Neuronal stem cell (in vitro differentiated cells): ENCODE results near the gene PPM1N.

Experiments used
- DNase-seq: peaks from one replicate; pipeline ENCODE4 v3.0.0-alpha.2; 2013; ENCODE audit warnings: low spot score
- H2AFZ ChIP-seq: one replicate; pipeline ENCODE4 v1.6.1; 2013; ENCODE audit warnings: mild to moderate bottlenecking, low read length, inconsistent platforms
- H2AK5ac ChIP-seq: 2 replicates; pipeline ENCODE4 v1.6.1; 2013; ENCODE audit warnings: low read depth, mild to moderate bottlenecking, inconsistent platforms, low read length, moderate library complexity, mixed read lengths
- H2BK120ac ChIP-seq: 2 replicates; pipeline ENCODE4 v1.6.1; 2013; ENCODE audit warnings: low read depth, mild to moderate bottlenecking, inconsistent platforms, low read length, moderate library complexity, mixed read lengths
- H2BK12ac ChIP-seq: one replicate; pipeline ENCODE4 v1.6.1; 2013; ENCODE audit warnings: low read length, inconsistent platforms
- H2BK15ac ChIP-seq: 2 replicates; pipeline ENCODE4 v1.6.1; 2013; ENCODE audit warnings: mild to moderate bottlenecking, low read length, inconsistent platforms, mixed read lengths
- H2BK5ac ChIP-seq: one replicate; pipeline ENCODE4 v1.6.1; 2013; ENCODE audit warnings: inconsistent platforms, mild to moderate bottlenecking, low read length, moderate library complexity
- H3K14ac ChIP-seq: one replicate; pipeline ENCODE4 v1.6.1; 2013; ENCODE audit warnings: low read length, inconsistent platforms
- H3K18ac ChIP-seq: 2 replicates; pipeline ENCODE4 v1.6.1; 2013; ENCODE audit warnings: low read length, inconsistent platforms
- H3K23ac ChIP-seq: 2 replicates; pipeline ENCODE4 v1.6.1; 2013; ENCODE audit warnings: low read depth, mild to moderate bottlenecking, mixed read lengths, low read length, inconsistent platforms; ENCODE audit not compliant: poor library complexity
- H3K27ac ChIP-seq: replicated peaks from 3 replicates; pipeline ENCODE4 v1.5.1; 2013; ENCODE audit warnings: low read length, inconsistent platforms
- H3K27me3 ChIP-seq, 3 experiments: 2 replicates each; pipeline ENCODE4 v1.6.1; 2013; ENCODE audit warnings: low read length in 3 of 3, mild to moderate bottlenecking in 2 of 3, inconsistent platforms in 1 of 3, low read depth in 1 of 3, mixed read lengths in 1 of 3, moderate library complexity in 1 of 3; ENCODE audit not compliant: control insufficient read depth in 3 of 3, insufficient read depth in 3 of 3
- H3K36me3 ChIP-seq, 2 donors: replicated peaks in 1 of 2; 2 replicates each; pipeline ENCODE4 v1.6.1; 2013; ENCODE audit warnings: low read length in 2 of 2; ENCODE audit not compliant: control insufficient read depth in 2 of 2, insufficient read depth in 2 of 2
- H3K4ac ChIP-seq: 2 replicates; pipeline ENCODE4 v1.6.1; 2013; ENCODE audit warnings: inconsistent platforms, mild to moderate bottlenecking, low read length, moderate library complexity
- H3K4me1 ChIP-seq, 2 donors: 1 replicate in 1 of 2; 2 replicates in 1 of 2; pipeline ENCODE4 v1.6.1; 2013; ENCODE audit warnings: low read length in 2 of 2, low read depth in 1 of 2; ENCODE audit not compliant: control insufficient read depth in 2 of 2, insufficient read depth in 1 of 2
- H3K4me2 ChIP-seq: one replicate; pipeline ENCODE4 v1.6.1; 2013; ENCODE audit warnings: mild to moderate bottlenecking, low read length, inconsistent platforms; ENCODE audit not compliant: insufficient read depth, poor library complexity, severe bottlenecking
- H3K4me3 ChIP-seq, 2 donors: 2 replicates each; pipeline ENCODE4 v1.5.1; 2013; ENCODE audit warnings: low read length in 2 of 2, mild to moderate bottlenecking in 2 of 2, inconsistent platforms in 1 of 2, moderate library complexity in 1 of 2
- H3K79me1 ChIP-seq: one replicate; pipeline ENCODE4 v1.6.1; 2013; ENCODE audit warnings: low read depth, mild to moderate bottlenecking, inconsistent platforms, low read length, moderate library complexity
- H3K9ac ChIP-seq: one replicate; pipeline ENCODE4 v1.6.1; 2013; ENCODE audit warnings: mild to moderate bottlenecking, low read depth, low read length, inconsistent platforms; ENCODE audit not compliant: poor library complexity
- H3K9me3 ChIP-seq, 2 donors: replicated peaks in 1 of 2; 2 replicates each; pipeline versions ENCODE3 to v1.6.1; 2013; ENCODE audit warnings: low read length in 2 of 2, mild to moderate bottlenecking in 2 of 2, inconsistent platforms in 1 of 2, low read depth in 1 of 2, mixed read lengths in 1 of 2, moderate library complexity in 1 of 2; ENCODE audit not compliant: control insufficient read depth in 2 of 2, insufficient read depth in 1 of 2
- H4K8ac ChIP-seq: one replicate; pipeline ENCODE4 v1.6.1; 2013; ENCODE audit warnings: low read depth, mild to moderate bottlenecking, inconsistent platforms, low read length, moderate library complexity
- H4K91ac ChIP-seq: one replicate; pipeline ENCODE4 v1.6.1; 2013; ENCODE audit warnings: low read length, low read depth, mild to moderate bottlenecking, inconsistent platforms; ENCODE audit not compliant: poor library complexity
- WGBS, 2 donors: extraction: QIAGEN DNeasy Blood & Tissue Kit; methylation state at CpG; one replicate each; pipeline ENCODE4 v1.1.7; 2013; ENCODE audit warnings: missing lambda C conversion rate in 2 of 2, mixed read lengths in 1 of 2; ENCODE audit not compliant: insufficient read length in 2 of 2, insufficient replicate concordance in 1 of 2; ENCODE audit errors: extremely low coverage in 2 of 2; 5-methylcytosine and 5-hydroxymethylcytosine counted together

PPM1N gene

DNA sequence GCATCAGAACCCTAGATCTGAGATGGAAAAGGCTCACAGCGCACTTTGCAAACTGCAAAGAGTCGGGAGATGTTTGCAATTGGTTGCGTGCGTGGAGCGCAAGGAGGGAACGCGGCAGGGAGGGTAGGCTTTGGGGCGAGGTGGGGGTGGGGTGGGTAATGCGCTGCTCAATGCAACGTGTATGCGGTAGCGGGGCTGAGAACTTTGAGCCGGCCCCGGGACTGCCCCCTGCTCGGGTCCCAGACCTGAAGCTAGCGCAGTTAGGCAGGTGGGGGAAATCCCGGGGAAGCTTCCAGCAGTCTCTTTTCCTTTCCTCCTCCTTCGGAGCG is 29.5 kb upstream of the PPM1N start:
- peak overlapping the region; percentile 99 for H3K4me2 ChIP-seq

DNA sequence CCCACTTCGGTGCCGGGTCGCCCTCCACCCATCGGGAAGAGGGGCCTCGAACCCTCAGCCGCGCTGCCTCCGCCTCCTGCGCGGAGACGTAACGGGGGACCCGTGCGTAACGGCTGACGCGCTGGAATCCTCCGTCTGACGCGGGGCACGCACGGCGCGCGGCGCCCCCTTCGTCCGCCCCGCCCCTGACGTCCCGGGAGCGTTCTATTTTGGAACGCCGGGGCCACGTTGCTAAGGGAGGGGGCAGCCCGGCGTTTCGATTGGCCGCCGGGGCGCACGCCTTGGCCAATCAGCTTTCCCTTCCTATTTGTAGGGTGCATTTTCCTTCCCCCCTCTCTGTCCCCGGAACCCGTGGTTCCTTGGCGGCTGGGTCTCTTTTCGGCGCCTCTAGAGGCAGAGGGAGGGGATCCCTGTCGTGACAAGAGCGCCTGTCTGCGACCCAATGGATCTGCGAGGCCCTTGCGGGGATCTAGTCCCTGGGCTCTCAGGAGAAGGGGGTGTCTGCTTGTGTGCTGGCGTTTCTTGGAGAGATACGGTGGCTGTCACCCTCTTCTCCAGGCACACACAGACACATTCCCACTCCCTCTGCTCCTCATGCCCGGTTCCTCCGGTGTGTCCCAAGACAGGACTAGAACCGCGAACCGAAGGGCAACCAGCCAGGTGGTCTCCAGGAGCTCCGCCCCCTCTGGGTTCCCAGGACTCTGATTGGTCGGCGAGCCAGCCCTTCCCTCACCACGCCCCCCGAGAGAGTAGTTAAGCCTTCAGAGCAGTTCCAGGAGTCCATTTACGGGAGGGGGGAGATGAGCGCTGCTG is 28.9 kb upstream of the PPM1N start:
- peak overlapping the region; percentile 99 for H3K4me2 ChIP-seq
- H3K27ac ChIP-seq, result peak overlapping the region; percentile 54

More for the DNA sequence above, 29.5 kb upstream of the PPM1N start:
- Histone ChIP-seq H3K18ac (peak overlapping the region; percentile 90), H2BK120ac (no peak overlapping the region), H2AFZ (peak overlapping the region; percentile 94), H3K79me1 (no peaks in the 10 kb centered on the region), H3K36me3 (no peaks in the 10 kb centered on the region), H2BK12ac (no peak overlapping the region), H3K4me1 (peaks cover 15 to 18% of the 10 kb centered on the region in 2 donors), H3K23ac (peak overlapping the region; percentile 82), H4K8ac (no peak overlapping the region), H2BK15ac (peak overlapping the region; percentile 47), H3K4me3 (peak overlapping the region; percentile 58 to 93), H4K91ac (no peak overlapping the region), H3K4ac (peak overlapping the region; percentile 45), H2AK5ac (peak overlapping the region; percentile 74), H3K27ac (peak overlapping the region; percentile 41), H3K27me3 (peaks cover 0 to 31% (median 0%) of the 10 kb centered on the region in 3 experiments), H3K9ac (peak overlapping the region; percentile 79), H3K14ac (peak overlapping the region; percentile 47), H3K9me3 (no peaks in the 10 kb centered on the region), H2BK5ac (peak overlapping the region; percentile 91)
- WGBS, 2 donors, result no CpG with 5 or more reads among the region's 19 CpGs
- DNase-seq, result no peak

DNA sequence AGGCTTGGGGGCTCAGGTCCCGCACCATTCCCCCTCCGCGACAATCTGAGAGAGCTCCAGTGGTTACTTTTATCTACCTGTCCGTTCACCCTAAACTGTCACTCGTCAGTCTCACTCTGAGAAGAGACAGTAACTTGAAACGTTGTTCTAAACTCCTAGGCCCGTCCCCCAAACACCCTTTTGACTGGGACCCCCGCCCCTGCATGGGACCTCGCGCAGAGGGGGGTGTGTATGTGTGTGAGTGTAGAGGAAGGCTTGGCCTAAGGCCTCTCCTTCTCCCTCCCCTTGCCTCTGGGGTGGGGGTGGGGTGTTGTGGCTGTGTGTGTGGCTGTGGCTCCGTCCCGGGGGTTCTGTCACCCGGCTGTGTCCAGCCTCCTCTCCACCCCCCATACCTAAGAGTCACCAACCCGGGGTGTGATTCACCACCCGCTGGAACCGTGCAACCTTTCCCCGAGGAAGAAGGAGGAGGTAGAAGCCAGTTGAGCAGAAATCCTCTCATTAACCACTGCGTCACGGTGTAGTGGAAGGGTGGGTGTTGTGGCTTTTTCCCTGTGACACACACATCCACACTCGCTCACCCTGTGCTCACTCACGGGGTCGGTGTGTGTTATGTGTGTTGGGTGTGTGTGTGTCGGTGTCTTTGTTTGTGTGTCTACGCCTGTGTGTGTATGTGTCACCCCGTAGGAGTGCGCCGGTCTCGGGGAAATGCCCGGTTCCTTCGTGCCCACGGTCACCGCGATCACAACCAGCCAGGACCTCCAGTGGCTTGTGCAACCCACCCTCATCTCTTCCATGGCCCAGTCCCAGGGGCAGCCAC is 28.1 kb upstream of the PPM1N start:
- no peak overlapping the region for H3K27ac ChIP-seq
- no peak overlapping the region for H4K8ac ChIP-seq
- peaks cover 0 to 34% (median 0%) of the 10 kb centered on the region in 3 experiments for H3K27me3 ChIP-seq
- peak overlapping the region; percentile 58 to 93 for H3K4me3 ChIP-seq
- no peak overlapping the region for H2BK120ac ChIP-seq
- no peak overlapping the region for H3K4ac ChIP-seq
- H3K9ac ChIP-seq, result peak overlapping the region; percentile 24
- H3K18ac ChIP-seq, result peak overlapping the region; percentile 44
- no peaks in the 10 kb centered on the region for H3K36me3 ChIP-seq
- H2BK5ac ChIP-seq, result peak overlapping the region; percentile 49
- H2BK15ac ChIP-seq, result peak overlapping the region; percentile 81
- H3K23ac ChIP-seq, result peak overlapping the region; percentile 26
- H2BK12ac ChIP-seq, result peak overlapping the region; percentile 97
- H2AFZ ChIP-seq, result peak overlapping the region; percentile 94
- no peak overlapping the region for H3K14ac ChIP-seq
- no peaks in the 10 kb centered on the region for H3K9me3 ChIP-seq
- H3K4me2 ChIP-seq, result peak overlapping the region; percentile 97
- peak overlapping the region; percentile 24 for H2AK5ac ChIP-seq
- H3K4me1 ChIP-seq, result peaks cover 15 to 24% of the 10 kb centered on the region in 2 donors
- H3K79me1 ChIP-seq, result no peaks in the 10 kb centered on the region
- no CpG with 5 or more reads among the region's 33 CpGs for WGBS, 2 donors
- H4K91ac ChIP-seq, result no peak overlapping the region
- no peak for DNase-seq

More for the DNA sequence above, 28.9 kb upstream of the PPM1N start:
- Histone ChIP-seq H3K27me3 (peaks cover 0 to 36% (median 0%) of the 10 kb centered on the region in 3 experiments), H3K79me1 (no peaks in the 10 kb centered on the region), H3K9me3 (no peaks in the 10 kb centered on the region), H2BK120ac (no peak overlapping the region), H3K36me3 (no peaks in the 10 kb centered on the region), H2AFZ (peak overlapping the region; percentile 94), H3K4ac (no peak overlapping the region), H3K4me1 (peaks cover 15 to 18% of the 10 kb centered on the region in 2 donors), H2BK5ac (peak overlapping the region; percentile 91), H3K14ac (no peak overlapping the region), H4K8ac (no peak overlapping the region), H4K91ac (no peak overlapping the region), H3K9ac (no peak overlapping the region), H3K4me3 (peak overlapping the region; percentile 58 to 93), H3K18ac (peak overlapping the region; percentile 90), H2AK5ac (no peak overlapping the region), H3K23ac (peak overlapping the region; percentile 82), H2BK15ac (peak overlapping the region; percentile 81), H2BK12ac (no peak overlapping the region)
- DNase-seq, result peak; percentile 95
- no CpG with 5 or more reads among the region's 66 CpGs for WGBS, 2 donors

DNA sequence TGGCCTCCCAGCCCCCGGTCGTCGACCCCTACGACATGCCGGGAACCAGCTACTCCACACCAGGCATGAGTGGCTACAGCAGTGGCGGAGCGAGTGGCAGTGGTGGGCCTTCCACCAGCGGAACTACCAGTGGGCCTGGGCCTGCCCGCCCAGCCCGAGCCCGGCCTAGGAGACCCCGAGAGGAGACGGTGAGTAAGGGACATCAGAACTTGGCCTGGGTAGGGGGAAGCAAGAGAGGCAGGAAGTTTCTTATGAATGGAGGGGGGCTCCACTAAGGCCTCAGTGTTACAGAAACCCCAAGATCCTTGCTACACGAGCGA is 27.5 kb upstream of the PPM1N start:
- H3K27ac ChIP-seq, result no peak overlapping the region

More for the DNA sequence above, 27.5 kb upstream of the PPM1N start:
- Histone ChIP-seq H3K14ac (no peak overlapping the region), H3K4me2 (no peak overlapping the region), H3K36me3 (no peaks in the 10 kb centered on the region), H3K18ac (no peak overlapping the region), H4K8ac (no peak overlapping the region), H2BK5ac (peak overlapping the region; percentile 49), H2BK120ac (no peak overlapping the region), H2AK5ac (peak overlapping the region; percentile 24), H3K4me3 (no peak overlapping the region), H2BK12ac (no peak overlapping the region), H2AFZ (no peak overlapping the region), H3K23ac (peak overlapping the region; percentile 26), H3K9me3 (no peaks in the 10 kb centered on the region), H3K27me3 (peaks cover 0 to 34% (median 0%) of the 10 kb centered on the region in 3 experiments), H3K4me1 (peaks cover 15 to 22% of the 10 kb centered on the region in 2 donors), H3K4ac (no peak overlapping the region), H4K91ac (no peak overlapping the region), H3K9ac (peak overlapping the region; percentile 24), H2BK15ac (peak overlapping the region; percentile 81), H3K79me1 (no peaks in the 10 kb centered on the region)
- WGBS, 2 donors, result no CpG with 5 or more reads among the region's 15 CpGs
- no peak for DNase-seq
